OCI-LY1 (cell line): Measurements from ENCODE around the gene SEC16A.

Experiments used
- H2AFZ ChIP-seq: fragments of 200-600 bp; sonication (generic), shearing (Covaris generic); 2 replicates; pipeline ENCODE4 v1.6.0; 2014; ENCODE audit warnings: antibody characterized with exemption, mild to moderate bottlenecking, low read length
- H3F3A ChIP-seq: fragments of 200-600 bp; sonication (generic), shearing (Covaris generic); 2 replicates; pipeline ENCODE4 v1.6.0; 2014; ENCODE audit warnings: mild to moderate bottlenecking, antibody characterized with exemption, low read length, moderate library complexity; ENCODE audit not compliant: insufficient read depth
- H3K27ac ChIP-seq: fragments of 200-600 bp; sonication (generic); 2 replicates; pipeline ENCODE4 v1.5.1; 2014; ENCODE audit warnings: low read length, mixed run types, mild to moderate bottlenecking, low read depth; ENCODE audit not compliant: poor library complexity, severe bottlenecking
- H3K27me3 ChIP-seq: fragments of 200-600 bp; sonication (generic); 2 replicates; pipeline ENCODE4 v1.6.0; 2014; ENCODE audit warnings: antibody characterized with exemption, mild to moderate bottlenecking, low read length, moderate library complexity; ENCODE audit not compliant: insufficient read depth
- H3K36me3 ChIP-seq: fragments of 200-600 bp; sonication (generic); 2 replicates; pipeline ENCODE4 v1.6.1; 2014; ENCODE audit warnings: mild to moderate bottlenecking, antibody characterized with exemption, low read length, moderate library complexity, mixed read lengths; ENCODE audit not compliant: insufficient read depth
- H3K4me1 ChIP-seq: fragments of 200-600 bp; sonication (generic); 2 replicates; pipeline ENCODE4 v1.5.1; 2014; ENCODE audit warnings: mild to moderate bottlenecking, low read length, moderate library complexity; ENCODE audit not compliant: insufficient read depth, severe bottlenecking
- H3K4me2 ChIP-seq: fragments of 200-600 bp; sonication (generic), shearing (Covaris generic); 2 replicates; pipeline ENCODE4 v1.6.1; 2014; ENCODE audit warnings: low read length
- H3K4me3 ChIP-seq: fragments of 200-600 bp; sonication (generic); 2 replicates; pipeline ENCODE4 v1.5.1; 2014; ENCODE audit warnings: low read length, low read depth, mild to moderate bottlenecking, mixed read lengths; ENCODE audit not compliant: poor library complexity, severe bottlenecking
- H3K79me2 ChIP-seq: fragments of 200-600 bp; shearing (Covaris generic); 2 replicates; pipeline ENCODE4 v1.6.1; 2016; ENCODE audit warnings: mixed run types, low read length, mixed read lengths; ENCODE audit not compliant: insufficient read depth
- H3K9ac ChIP-seq: fragments of 200-600 bp; sonication (generic), shearing (Covaris generic); 2 replicates; pipeline ENCODE4 v1.6.1; 2014; ENCODE audit warnings: mild to moderate bottlenecking, low read length, mixed read lengths
- H3K9me2 ChIP-seq: fragments of 200-600 bp; sonication (generic), shearing (Covaris generic); 2 replicates; pipeline ENCODE4 v1.6.1; 2014; ENCODE audit warnings: low read depth, mild to moderate bottlenecking, low read length, mixed read lengths
- H3K9me3 ChIP-seq: fragments of 200-600 bp; shearing (Covaris generic); 2 replicates; pipeline ENCODE4 v1.6.1; 2014; ENCODE audit warnings: low read length, mixed read lengths
- H4K20me1 ChIP-seq: fragments of 200-600 bp; sonication (generic), shearing (Covaris generic); 2 replicates; pipeline ENCODE4 v1.6.0; 2016; ENCODE audit warnings: mild to moderate bottlenecking, low read length; ENCODE audit not compliant: insufficient read depth
- EZH2 ChIP-seq: fragments of 200-600 bp; sonication (generic), shearing (Covaris generic); IDR thresholded peaks from 2 replicates; pipeline ENCODE4 v1.8.0; 2017; ENCODE audit warnings: borderline replicate concordance, mixed run types, mild to moderate bottlenecking, antibody characterized with exemption, low read length, moderate library complexity, mixed read lengths
- TF ChIP-seq, protein P1 (sequence below): fragments of 200-600 bp; sonication (generic), shearing (Covaris generic); IDR thresholded peaks from 2 replicates; pipeline ENCODE4 v1.5.1; 2017; ENCODE audit warnings: mild to moderate bottlenecking, antibody characterized with exemption, low read length, moderate library complexity, mixed read lengths

The SEC16A gene

DNA sequence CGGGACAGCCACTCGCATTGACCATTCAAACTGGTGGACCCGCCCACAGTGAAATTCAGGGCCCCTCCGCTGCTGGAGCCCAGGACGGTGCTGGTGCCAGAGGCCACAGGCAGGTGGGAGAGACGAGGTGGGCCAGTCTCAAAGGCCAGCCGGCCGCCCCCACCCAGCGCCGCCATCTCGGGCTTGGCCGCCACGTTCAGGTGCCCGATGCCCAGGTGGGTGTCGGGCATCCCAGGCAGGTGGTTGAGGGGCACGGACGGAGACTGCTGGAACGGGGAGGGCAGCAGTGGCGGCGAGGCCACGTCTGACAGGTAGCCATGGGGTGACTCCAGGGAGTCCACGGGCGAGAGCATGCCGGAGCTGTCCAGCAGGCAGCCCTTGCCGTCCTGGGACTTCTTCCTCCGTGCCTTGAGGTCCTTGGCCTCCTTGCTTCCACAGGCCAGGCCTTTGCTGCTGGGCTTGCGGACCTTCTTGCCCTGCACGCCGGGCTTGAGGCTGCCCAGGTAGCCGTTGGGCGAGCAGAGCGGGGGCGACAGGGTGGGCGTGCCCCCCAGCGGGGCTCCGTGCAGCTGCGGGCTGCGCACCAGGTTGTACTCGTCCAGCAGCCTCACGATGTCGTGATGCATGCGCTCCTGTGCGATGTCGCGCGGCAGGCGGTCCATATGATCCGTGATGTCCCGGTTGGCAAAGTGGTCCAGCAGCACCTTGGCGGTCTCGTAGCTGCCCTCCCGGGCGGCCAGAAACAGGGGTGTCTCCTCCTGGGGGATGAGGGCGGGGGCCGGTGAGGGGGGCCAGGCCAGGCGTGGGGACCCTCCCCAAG, 14.2 kb upstream of the SEC16A start:
- Histone ChIP-seq H3K36me3 (peaks cover 5% of the 10 kb centered on the region; the same call in 1 of the 2 replicates), H3K27ac (no peak overlapping the region), H3K9me2 (no peaks in the 10 kb centered on the region), H3K9ac (no peak overlapping the region), H3F3A (no peaks in the 10 kb centered on the region), H3K4me2 (no peak overlapping the region), H3K4me3 (no peak overlapping the region), H3K4me1 (no peaks in the 10 kb centered on the region), H2AFZ (no peak overlapping the region), H3K9me3 (no peaks in the 10 kb centered on the region), H3K27me3 (0 out of 2 replicates have a peak, but pooled peaks cover 9% of the 10 kb centered on the region), H3K79me2 (no peaks in the 10 kb centered on the region), H4K20me1 (no peaks in the 10 kb centered on the region)
- no peak for TF ChIP-seq EZH2
- TF ChIP-seq, protein P1, sequence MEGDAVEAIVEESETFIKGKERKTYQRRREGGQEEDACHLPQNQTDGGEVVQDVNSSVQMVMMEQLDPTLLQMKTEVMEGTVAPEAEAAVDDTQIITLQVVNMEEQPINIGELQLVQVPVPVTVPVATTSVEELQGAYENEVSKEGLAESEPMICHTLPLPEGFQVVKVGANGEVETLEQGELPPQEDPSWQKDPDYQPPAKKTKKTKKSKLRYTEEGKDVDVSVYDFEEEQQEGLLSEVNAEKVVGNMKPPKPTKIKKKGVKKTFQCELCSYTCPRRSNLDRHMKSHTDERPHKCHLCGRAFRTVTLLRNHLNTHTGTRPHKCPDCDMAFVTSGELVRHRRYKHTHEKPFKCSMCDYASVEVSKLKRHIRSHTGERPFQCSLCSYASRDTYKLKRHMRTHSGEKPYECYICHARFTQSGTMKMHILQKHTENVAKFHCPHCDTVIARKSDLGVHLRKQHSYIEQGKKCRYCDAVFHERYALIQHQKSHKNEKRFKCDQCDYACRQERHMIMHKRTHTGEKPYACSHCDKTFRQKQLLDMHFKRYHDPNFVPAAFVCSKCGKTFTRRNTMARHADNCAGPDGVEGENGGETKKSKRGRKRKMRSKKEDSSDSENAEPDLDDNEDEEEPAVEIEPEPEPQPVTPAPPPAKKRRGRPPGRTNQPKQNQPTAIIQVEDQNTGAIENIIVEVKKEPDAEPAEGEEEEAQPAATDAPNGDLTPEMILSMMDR: no peak

DNA sequence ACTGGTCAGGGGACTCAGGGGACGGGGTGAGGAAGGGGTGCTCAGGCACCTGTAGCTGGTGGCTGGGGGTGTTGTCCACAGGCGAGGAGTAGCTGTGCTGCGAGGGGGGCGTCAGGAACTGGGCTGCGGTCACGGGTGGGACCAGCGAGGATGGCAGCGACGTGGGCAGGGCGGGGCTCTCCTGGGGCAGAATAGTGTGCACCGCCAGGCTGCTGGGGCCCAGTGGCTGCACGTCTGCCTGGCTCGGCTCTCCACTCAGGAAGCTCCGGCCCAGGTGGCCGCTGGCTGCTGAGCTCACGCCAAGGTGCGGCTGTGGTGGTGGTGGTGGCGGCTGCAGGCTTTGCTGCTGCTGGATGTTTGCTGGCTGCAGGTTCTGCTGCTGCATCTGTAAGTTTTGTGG, 13.3 kb upstream of the SEC16A start:
- Histone ChIP-seq H3K4me1 (no peaks in the 10 kb centered on the region), H2AFZ (no peak overlapping the region), H3F3A (no peaks in the 10 kb centered on the region), H3K4me2 (no peak overlapping the region), H3K9me3 (no peaks in the 10 kb centered on the region), H4K20me1 (no peaks in the 10 kb centered on the region), H3K27me3 (0 out of 2 replicates have a peak, but pooled peaks cover 9% of the 10 kb centered on the region), H3K27ac (no peak overlapping the region), H3K36me3 (peaks cover 5% of the 10 kb centered on the region; the same call in 1 of the 2 replicates), H3K9ac (no peak overlapping the region), H3K79me2 (no peaks in the 10 kb centered on the region), H3K4me3 (no peak overlapping the region), H3K9me2 (no peaks in the 10 kb centered on the region)
- TF ChIP-seq, protein P1: no peak

DNA sequence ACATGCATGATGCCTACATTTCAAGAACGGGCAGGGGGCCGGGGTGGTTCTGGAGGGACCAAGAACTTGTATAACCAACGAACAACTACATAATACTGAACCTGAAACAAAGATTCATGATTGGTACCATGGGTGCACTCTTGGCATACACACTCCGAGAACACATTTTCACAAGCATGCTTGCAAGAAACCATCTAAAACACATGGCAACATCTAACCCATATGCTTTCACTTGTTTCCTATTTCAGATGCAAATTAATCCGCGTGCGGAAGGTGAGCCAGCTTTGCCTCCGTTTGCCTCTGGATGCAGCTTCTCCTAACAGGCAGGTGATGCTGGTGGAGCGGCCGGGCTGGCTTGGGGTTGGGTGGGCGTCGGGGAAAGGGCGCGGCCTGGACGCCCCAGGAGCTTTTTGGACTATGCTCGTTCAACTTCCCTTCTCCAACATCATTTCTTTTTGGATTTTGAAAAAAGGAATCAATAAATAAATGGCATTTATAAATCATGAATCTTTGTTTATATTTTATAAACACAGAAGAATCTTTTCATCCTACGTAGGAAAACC, 12.5 kb upstream of the SEC16A start:
- H3K36me3 ChIP-seq: peaks cover 5% of the 10 kb centered on the region; the same call in 1 of the 2 replicates

More for the DNA sequence above, 12.5 kb upstream of the SEC16A start:
- Histone ChIP-seq H3K79me2 (no peaks in the 10 kb centered on the region), H4K20me1 (no peaks in the 10 kb centered on the region), H3K4me2 (no peak overlapping the region), H3K27me3 (0 out of 2 replicates have a peak, but pooled peaks cover 9% of the 10 kb centered on the region), H3K9ac (no peak overlapping the region), H3K9me2 (no peaks in the 10 kb centered on the region), H3K4me1 (no peaks in the 10 kb centered on the region), H2AFZ (no peak overlapping the region), H3K4me3 (no peak overlapping the region), H3F3A (no peaks in the 10 kb centered on the region), H3K9me3 (no peaks in the 10 kb centered on the region), H3K27ac (no peak overlapping the region)
- TF ChIP-seq, protein P1: no peak
- TF ChIP-seq EZH2: no peak
